ENCODE results near the gene TMEM45B.
"Not testable (repeated sequence)": the region's sequence is repeated elsewhere in the genome, so short reads cannot be mapped to it uniquely, and the experiment has no call there.

Gene TMEM45B

DNA sequence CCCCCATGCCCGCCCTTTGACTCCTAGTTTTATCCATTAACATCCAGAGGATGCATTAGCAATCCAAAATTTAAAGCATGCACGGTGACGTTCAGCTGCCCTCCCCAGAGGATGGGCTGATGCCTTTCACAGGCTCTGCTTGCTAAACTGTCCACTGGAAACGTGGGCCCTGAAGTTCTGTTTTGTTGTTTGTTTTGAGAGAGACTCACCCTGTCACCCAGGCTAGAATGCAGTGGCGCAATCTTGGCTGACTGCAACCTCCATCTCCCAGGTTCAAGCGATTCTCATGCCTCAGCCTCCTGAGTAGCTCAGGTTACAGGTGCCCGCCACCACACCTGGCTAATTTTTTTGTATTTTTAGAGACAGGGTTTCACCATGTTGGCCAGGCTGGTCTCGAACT, 40.4 kb downstream of the TMEM45B start:
- Histone ChIP-seq H3K4me1 (ENCODE audit: control insufficient read depth, insufficient read depth, low read length) (peaks cover 19% of the 10 kb centered on the region), H3K4me3 (ENCODE audit: low read length) (no peak overlapping the region), H3K36me3 (ENCODE audit: control insufficient read depth, insufficient read depth, low read length) (peaks cover 10% of the 10 kb centered on the region), H3K9ac (ENCODE audit: low read length) (no peak overlapping the region), H3K9me3 (ENCODE audit: control insufficient read depth, low read length) (no peaks in the 10 kb centered on the region), H3K27me3 (ENCODE audit: control insufficient read depth, insufficient read depth, low read length) (no peaks in the 10 kb centered on the region)

DNA sequence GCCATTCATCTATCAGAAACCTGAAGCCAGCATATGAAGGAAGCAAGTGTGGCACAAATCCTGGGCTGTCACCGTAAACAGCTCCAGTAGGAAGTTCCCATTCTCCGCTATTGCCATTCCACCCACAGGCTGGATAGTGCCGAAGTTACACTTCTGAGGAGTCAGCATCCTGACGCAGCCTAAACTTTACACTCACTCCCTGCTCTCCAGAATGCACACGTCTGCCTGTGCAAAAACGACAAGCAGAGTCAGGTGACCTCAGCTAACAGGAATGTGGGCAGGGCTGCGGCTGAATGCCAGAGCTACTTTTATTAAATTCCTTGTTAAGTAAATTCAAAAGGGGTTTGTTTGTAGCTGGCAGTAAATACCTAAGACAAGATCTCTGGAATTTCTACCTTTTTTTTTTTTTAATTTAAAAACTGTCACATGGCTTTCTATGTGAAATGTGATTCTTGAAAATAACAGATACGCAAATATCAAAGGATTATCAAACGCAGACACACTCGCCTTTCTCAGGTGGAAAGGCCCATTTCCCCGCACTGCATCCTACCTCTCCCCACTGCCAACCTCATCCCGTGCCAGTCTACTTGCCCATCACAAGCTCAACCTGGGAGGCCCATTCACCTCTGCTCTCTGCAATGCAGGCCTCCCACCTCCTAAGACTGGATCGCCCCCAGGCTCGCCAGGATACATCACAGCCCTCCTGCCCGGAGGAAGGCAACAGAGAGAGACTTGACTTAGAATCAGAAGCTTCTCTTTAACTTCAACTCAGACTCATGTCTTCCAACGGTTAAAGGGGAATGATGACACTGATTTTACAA, 46.3 kb downstream of the TMEM45B start:
- no peaks in the 10 kb centered on the region for H3K9me3 ChIP-seq (ENCODE audit: control insufficient read depth, low read length)
- H3K4me3 ChIP-seq (ENCODE audit: low read length), result no peak overlapping the region
- H3K36me3 ChIP-seq (ENCODE audit: control insufficient read depth, insufficient read depth, low read length), result no peaks in the 10 kb centered on the region
- H3K9ac ChIP-seq (ENCODE audit: low read length), result peak overlapping the region; percentile 23
- H3K4me1 ChIP-seq (ENCODE audit: control insufficient read depth, insufficient read depth, low read length), result peaks cover 30% of the 10 kb centered on the region
- H3K27me3 ChIP-seq (ENCODE audit: control insufficient read depth, insufficient read depth, low read length), result no peaks in the 10 kb centered on the region

DNA sequence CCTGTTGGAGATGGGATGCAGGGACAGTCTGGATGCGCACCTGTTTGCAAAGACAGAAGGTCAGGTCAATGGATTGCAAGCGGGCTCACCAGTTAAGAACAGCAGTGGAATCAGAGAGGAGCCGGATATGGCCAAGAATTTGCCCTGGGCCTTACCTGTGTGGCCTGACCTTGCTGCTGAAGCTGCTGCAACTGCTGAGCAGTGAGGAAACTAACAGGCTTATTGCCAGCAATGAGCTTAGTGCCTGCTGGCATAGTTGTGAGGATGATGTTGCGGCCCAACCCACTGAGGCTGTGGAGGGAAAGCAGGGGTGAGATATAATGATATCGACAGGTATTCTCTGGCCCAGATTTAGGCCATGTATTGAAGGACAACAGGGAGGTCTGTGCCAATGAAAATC, 49.2 kb downstream of the TMEM45B start:
- H3K36me3 ChIP-seq (ENCODE audit: control insufficient read depth, insufficient read depth, low read length), result no peaks in the 10 kb centered on the region
- peaks cover 33% of the 10 kb centered on the region for H3K4me1 ChIP-seq (ENCODE audit: control insufficient read depth, insufficient read depth, low read length)
- no peaks in the 10 kb centered on the region for H3K9me3 ChIP-seq (ENCODE audit: control insufficient read depth, low read length)
- H3K4me3 ChIP-seq (ENCODE audit: low read length), result no peak overlapping the region
- no peak overlapping the region for H3K9ac ChIP-seq (ENCODE audit: low read length)
- no peaks in the 10 kb centered on the region for H3K27me3 ChIP-seq (ENCODE audit: control insufficient read depth, insufficient read depth, low read length)

DNA sequence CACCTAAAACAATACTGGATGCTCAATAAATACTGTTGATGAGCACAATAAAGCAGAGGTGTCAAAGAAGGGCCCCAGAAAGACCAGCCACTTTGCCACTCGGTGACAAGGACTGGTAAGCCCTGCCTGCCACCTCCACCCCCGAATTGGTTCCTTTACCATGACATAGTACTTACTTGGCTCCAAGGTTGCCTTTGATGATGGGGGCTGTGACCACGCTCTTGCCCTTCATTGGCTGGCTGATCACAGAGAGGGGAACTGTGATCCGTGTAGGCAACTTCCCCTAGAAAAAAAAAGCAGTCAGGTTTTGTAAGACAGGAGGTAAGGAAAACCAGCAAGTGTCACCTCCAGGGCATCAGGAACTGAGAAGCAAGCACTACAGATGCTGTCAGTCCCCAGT, 50.1 kb downstream of the TMEM45B start:
- Histone ChIP-seq H3K36me3 (ENCODE audit: control insufficient read depth, insufficient read depth, low read length) (no peaks in the 10 kb centered on the region), H3K4me1 (ENCODE audit: control insufficient read depth, insufficient read depth, low read length) (peaks cover 33% of the 10 kb centered on the region), H3K27me3 (ENCODE audit: control insufficient read depth, insufficient read depth, low read length) (no peaks in the 10 kb centered on the region), H3K9ac (ENCODE audit: low read length) (no peak overlapping the region), H3K9me3 (ENCODE audit: control insufficient read depth, low read length) (no peaks in the 10 kb centered on the region), H3K4me3 (ENCODE audit: low read length) (no peak overlapping the region)

GRCh38 chr11:129866311-129866710, 50.7 kb downstream of the TMEM45B start:
- H3K4me1 ChIP-seq (ENCODE audit: control insufficient read depth, insufficient read depth, low read length), result peaks cover 31% of the 10 kb centered on the region
- H3K9ac ChIP-seq (ENCODE audit: low read length), result peak overlapping the region; percentile 33
- H3K36me3 ChIP-seq (ENCODE audit: control insufficient read depth, insufficient read depth, low read length), result no peaks in the 10 kb centered on the region
- H3K9me3 ChIP-seq (ENCODE audit: control insufficient read depth, low read length), result no peaks in the 10 kb centered on the region
- no peaks in the 10 kb centered on the region for H3K27me3 ChIP-seq (ENCODE audit: control insufficient read depth, insufficient read depth, low read length)
- no peak overlapping the region for H3K4me3 ChIP-seq (ENCODE audit: low read length)

DNA sequence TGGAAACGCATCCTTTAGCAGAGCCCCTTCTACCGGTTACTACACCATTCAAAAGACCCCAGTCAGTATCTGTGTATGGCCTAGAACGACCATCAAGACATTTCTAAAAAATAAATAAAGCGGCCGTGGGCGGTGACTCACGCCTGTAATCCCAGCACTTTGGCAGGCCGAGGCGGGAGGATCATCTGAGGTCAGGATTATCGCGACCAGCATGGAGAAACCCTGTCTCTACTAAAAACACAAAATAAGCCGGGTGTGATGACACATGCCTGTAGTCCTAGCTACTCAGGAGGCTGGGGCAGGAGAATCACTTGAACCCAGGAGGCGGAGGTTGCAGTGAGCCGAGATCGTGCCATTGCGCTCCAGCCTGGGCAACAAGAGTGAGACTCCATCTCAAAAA, 53.0 kb downstream of the TMEM45B start:
- not testable (repeated sequence) for H3K27me3 ChIP-seq (ENCODE audit: control insufficient read depth, insufficient read depth, low read length); H3K4me3 ChIP-seq (ENCODE audit: low read length); H3K9me3 ChIP-seq (ENCODE audit: control insufficient read depth, low read length); H3K9ac ChIP-seq (ENCODE audit: low read length)
- peaks cover 11% of the 10 kb centered on the region for H3K36me3 ChIP-seq (ENCODE audit: control insufficient read depth, insufficient read depth, low read length)
- peaks cover 20% of the 10 kb centered on the region for H3K4me1 ChIP-seq (ENCODE audit: control insufficient read depth, insufficient read depth, low read length)

- H3K4me1 ChIP-seq (ENCODE audit: control insufficient read depth, insufficient read depth, low read length), result peaks cover 3% of the 10 kb centered on the region
- H3K36me3 ChIP-seq (ENCODE audit: control insufficient read depth, insufficient read depth, low read length), result peaks cover 25% of the 10 kb centered on the region
- H3K27me3 ChIP-seq (ENCODE audit: control insufficient read depth, insufficient read depth, low read length), result no peaks in the 10 kb centered on the region
- H3K9me3 ChIP-seq (ENCODE audit: control insufficient read depth, low read length), result no peaks in the 10 kb centered on the region
- no peak overlapping the region for H3K9ac ChIP-seq (ENCODE audit: low read length)
- no peak overlapping the region for H3K4me3 ChIP-seq (ENCODE audit: low read length)
These were observed 56.3 kb downstream of the TMEM45B start for GRCh38 chr11:129871914-129872313.

DNA sequence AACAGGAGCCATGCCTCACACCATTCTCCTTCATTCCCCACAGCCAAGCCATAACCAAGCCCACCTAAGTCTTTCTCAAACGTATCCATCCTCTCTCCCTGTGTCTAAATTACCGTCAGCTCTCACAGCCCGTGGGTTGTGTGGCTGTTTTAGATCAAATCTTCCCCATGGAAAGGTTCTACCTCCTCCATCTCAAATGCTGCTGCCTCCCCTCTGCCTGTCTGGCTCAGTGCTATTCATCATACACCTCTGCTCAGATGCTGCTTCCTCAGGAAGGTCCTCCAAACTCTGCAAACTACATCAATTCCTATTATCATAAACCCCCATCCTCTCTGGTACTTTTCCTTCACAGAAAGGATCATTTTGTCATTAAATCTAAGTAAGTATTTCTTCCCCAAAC, 64.7 kb downstream of the TMEM45B start:
- Histone ChIP-seq H3K9ac (ENCODE audit: low read length) (no peak overlapping the region), H3K9me3 (ENCODE audit: control insufficient read depth, low read length) (no peaks in the 10 kb centered on the region), H3K4me1 (ENCODE audit: control insufficient read depth, insufficient read depth, low read length) (no peaks in the 10 kb centered on the region), H3K4me3 (ENCODE audit: low read length) (no peak overlapping the region), H3K36me3 (ENCODE audit: control insufficient read depth, insufficient read depth, low read length) (peaks cover 37% of the 10 kb centered on the region), H3K27me3 (ENCODE audit: control insufficient read depth, insufficient read depth, low read length) (no peaks in the 10 kb centered on the region)

GRCh38 chr11:129881570-129882170, 66.0 kb downstream of the TMEM45B start:
- no peaks in the 10 kb centered on the region for H3K9me3 ChIP-seq (ENCODE audit: control insufficient read depth, low read length)
- peaks cover 34% of the 10 kb centered on the region for H3K36me3 ChIP-seq (ENCODE audit: control insufficient read depth, insufficient read depth, low read length)
- no peaks in the 10 kb centered on the region for H3K4me1 ChIP-seq (ENCODE audit: control insufficient read depth, insufficient read depth, low read length)
- no peaks in the 10 kb centered on the region for H3K27me3 ChIP-seq (ENCODE audit: control insufficient read depth, insufficient read depth, low read length)
- H3K4me3 ChIP-seq (ENCODE audit: low read length), result no peak overlapping the region
- H3K9ac ChIP-seq (ENCODE audit: low read length), result no peak overlapping the region

DNA sequence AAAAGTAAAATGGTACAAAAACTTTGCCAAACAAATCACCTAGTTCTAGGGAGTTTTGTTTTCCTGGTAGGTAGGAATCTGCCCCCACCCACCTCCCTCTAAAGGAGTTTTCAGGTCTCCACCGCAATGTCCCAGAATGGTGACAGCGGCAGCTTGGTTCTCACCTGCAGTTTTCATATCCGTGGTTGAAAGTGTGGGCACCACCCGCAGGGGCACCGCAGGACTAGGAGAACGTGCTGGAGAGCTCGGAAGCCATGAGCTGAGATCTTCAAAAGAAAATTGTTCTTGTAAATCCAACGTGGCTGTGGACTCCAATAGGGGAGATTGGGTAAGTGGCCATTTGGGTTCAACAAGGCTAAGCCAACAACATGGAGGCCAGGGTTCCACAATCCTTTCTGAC, 68.9 kb downstream of the TMEM45B start:
- Histone ChIP-seq H3K36me3 (ENCODE audit: control insufficient read depth, insufficient read depth, low read length) (peaks cover 15% of the 10 kb centered on the region), H3K9me3 (ENCODE audit: control insufficient read depth, low read length) (no peaks in the 10 kb centered on the region), H3K4me3 (ENCODE audit: low read length) (no peak overlapping the region), H3K4me1 (ENCODE audit: control insufficient read depth, insufficient read depth, low read length) (no peaks in the 10 kb centered on the region), H3K27me3 (ENCODE audit: control insufficient read depth, insufficient read depth, low read length) (no peaks in the 10 kb centered on the region), H3K9ac (ENCODE audit: low read length) (no peak overlapping the region)

DNA sequence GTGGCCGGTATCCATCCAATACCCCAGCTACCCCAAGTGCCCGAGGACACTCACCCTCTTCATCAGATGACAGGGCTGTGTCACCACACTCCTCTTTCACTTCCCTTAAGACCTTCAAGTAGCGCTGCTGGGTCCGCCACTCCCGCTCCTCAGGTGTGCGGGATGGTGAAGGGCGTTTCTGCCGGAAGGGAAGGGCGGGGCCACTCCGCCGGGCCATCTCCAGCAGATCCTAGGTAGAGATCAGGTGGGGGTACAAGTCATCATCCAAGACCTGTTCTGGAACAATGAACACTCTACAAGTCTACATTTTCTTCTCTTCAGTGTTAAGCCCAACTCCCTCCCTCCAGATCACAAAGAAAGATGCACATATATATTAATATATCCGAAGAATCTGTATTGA, 69.7 kb downstream of the TMEM45B start:
- H3K4me3 ChIP-seq (ENCODE audit: low read length), result no peak overlapping the region
- peaks cover 15% of the 10 kb centered on the region for H3K36me3 ChIP-seq (ENCODE audit: control insufficient read depth, insufficient read depth, low read length)
- no peaks in the 10 kb centered on the region for H3K4me1 ChIP-seq (ENCODE audit: control insufficient read depth, insufficient read depth, low read length)
- no peaks in the 10 kb centered on the region for H3K27me3 ChIP-seq (ENCODE audit: control insufficient read depth, insufficient read depth, low read length)
- no peak overlapping the region for H3K9ac ChIP-seq (ENCODE audit: low read length)
- no peaks in the 10 kb centered on the region for H3K9me3 ChIP-seq (ENCODE audit: control insufficient read depth, low read length)

GRCh38 chr11:129888451-129888850, 72.8 kb downstream of the TMEM45B start:
- Histone ChIP-seq H3K9ac (ENCODE audit: low read length) (no peak overlapping the region), H3K4me1 (ENCODE audit: control insufficient read depth, insufficient read depth, low read length) (no peaks in the 10 kb centered on the region), H3K9me3 (ENCODE audit: control insufficient read depth, low read length) (no peaks in the 10 kb centered on the region), H3K36me3 (ENCODE audit: control insufficient read depth, insufficient read depth, low read length) (no peaks in the 10 kb centered on the region), H3K27me3 (ENCODE audit: control insufficient read depth, insufficient read depth, low read length) (no peaks in the 10 kb centered on the region), H3K4me3 (ENCODE audit: low read length) (no peak overlapping the region)
